Measurements from ENCODE around the gene TBATA.
A peak's percentile ranks its signal among the peaks of the same experiment; 100 is the strongest.

- peak; percentile 99 for TF ChIP-seq CTCF (IDR thresholded peaks at IDR 0.05)
- no peak for TF ChIP-seq ZFX (IDR thresholded peaks at IDR 0.05; ENCODE audit: borderline replicate concordance)
These were observed 30.5 kb upstream of the TBATA start, which contains the start of gene SGPL1 for GRCh38 chr10:70815504-70816219.

Measured in 22Rv1 (cell line).